Sciatic nerve (tissue), 2 donors: ENCODE results near the gene DNMT3A. TPM values are rescaled to one million over a fixed set of nuclear protein-coding genes. Genes with fewer than 3 reads are reported as not detected.

Experiments used
- ATAC-seq: fragments of 200-7000 bp; cut with Tn5 transposase; one replicate; pipeline ENCODE4 v1.9.1; 2020; ENCODE audit warnings: mild to moderate bottlenecking, moderate library complexity
- DNase-seq: peaks from one replicate; pipeline ENCODE4 v3.0.0-alpha.2; 2020; ENCODE audit warnings: low spot score
- intact Hi-C: fragments of 100-400 bp; cut with DNase I; formaldehyde crosslinking; loops from one replicate; pipeline ENCODE4 v1.14.2; 2022
- total RNA-seq: library from RNA; stranded (reverse); fragmentation: NEBNext Ultra II Directional; extraction: Animal tissue kit (Norgen Biotek cat#: 25700); gene quantifications from one replicate; pipeline ENCODE4 v1.2.1, GENCODE V29; 2021
- donor health status: DM: no; HTN: no; CAD: no.
- donor health status: DM: no; HTN: no; CAD: no.

Gene DNMT3A
- total RNA-seq, 1 donor from 2014 or later, result 35.0 TPM

DNA sequence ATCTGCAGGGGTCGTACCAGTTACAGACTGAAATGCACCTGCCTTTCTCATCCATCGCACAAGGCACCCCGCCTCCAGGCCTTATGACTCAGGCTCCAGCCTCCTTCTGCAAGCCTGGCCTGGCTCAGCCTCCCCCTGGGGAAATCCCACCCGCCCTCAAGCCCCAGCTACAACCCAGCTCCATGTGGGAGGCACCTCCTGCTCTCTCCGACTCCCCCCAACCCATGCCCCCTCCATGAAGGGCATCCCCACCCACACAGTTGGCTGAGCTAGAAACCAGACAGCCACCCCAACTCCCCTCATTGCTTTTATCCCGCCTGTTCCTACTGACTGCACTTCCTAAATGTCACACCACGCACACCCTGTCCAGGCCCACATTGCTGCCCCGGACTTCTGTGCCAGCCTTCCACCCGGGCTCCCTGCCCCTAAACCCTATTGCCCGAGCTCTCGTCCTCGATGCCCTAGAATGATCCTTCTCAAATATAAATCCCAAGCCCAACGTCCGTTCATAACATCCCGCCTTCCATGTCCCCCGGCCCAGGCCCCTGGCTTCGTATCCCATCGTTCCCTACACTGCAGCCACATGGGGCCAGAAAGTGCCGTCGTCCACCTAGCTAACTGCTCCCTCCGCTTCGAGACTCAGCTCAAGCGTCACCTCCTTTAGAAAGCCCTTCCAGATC, 9.9 kb downstream of the DNMT3A start:
- intact Hi-C loops, result no loop called here
- DNase-seq, result no peak
- ATAC-seq, result no peak

DNA sequence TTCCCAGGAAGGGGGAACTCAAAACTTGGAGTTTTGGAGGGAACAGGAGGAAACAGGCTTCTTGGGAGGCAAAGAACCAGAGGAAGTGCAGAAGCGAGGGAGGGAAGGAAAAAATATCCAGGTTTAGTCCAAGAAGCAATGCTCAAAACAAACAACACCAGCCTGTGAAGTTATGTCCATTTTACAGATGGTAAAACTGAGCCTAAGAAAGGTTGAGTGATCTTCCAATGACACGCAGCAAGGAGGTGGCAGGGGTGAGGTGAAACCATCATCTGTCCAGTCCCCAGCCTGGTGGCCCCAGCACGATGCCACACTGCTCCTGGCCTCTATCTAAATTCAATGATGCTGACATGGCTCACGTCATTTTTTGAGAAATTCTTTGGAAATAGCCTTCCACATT, 10.8 kb downstream of the DNMT3A start:
- DNase-seq (no peak), ATAC-seq (no peak)
- intact Hi-C loops, result no loop called here

DNA sequence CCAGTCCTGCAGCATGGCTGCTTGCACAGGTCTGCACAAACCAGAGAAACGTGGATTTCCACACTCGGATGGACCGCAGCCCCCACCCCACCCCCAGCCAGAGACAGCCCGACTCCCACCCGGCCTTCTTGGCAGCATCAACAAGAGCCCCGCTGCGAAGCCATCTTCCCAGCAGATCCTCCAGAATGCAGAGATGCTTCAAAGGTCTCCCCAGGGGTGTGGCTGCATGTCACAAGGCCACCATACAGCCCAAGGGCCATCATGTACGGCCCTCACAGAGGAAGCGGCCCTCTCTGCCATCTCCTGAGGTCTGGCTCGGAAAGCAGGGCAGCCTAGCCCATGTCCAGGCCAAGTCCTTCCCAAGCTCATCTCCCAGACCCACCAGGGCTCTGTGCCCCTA, 11.5 kb downstream of the DNMT3A start:
- intact Hi-C loops, result no loop called here
- DNase-seq (no peak), ATAC-seq (no peak)

DNA sequence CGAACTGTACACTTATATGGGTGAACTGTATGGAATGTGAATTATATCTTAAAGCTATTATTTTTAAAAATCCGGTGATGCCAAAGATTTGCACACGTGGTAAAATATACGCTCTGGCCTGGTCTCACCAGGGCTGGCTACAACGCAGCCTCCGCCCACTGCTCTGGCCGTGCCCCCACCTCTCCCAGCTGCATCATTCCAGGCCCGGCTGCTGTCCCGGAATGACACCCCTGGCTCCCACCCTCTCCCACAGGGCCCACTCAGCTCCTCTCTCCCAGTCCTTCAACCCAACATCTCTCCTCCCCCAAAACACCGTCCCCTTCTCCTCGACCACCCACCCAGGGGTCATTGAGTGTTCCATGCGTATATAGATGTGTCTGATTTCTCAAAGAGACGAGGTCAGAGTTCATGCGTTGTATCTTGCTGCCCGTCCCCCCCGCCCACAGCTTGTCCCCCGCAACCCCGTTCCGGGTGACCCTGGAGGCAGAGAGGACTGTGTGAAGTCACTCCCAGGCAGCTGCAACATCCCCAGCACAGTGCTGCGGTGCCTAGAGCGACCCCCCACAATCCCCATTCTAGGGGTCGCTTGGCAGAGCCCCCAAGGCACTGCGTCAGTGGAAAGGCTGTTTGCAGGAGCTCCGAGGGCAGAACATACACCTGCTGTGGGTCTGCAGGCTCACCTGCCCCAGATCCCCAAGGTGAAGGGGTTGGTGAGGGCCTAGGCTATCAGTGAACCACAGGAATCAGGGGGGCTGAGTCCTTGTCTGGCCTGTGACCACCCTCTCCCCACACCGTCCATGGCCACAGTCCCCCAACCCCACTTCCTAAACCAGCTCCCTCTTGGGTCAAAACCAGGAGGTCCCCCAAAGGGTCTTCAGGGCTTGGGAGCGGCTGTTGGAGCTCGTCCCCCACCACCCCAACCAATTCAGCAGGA, 13.3 kb downstream of the DNMT3A start:
- intact Hi-C loops, result no loop called here
- DNase-seq (no peak), ATAC-seq (no peak)

DNA sequence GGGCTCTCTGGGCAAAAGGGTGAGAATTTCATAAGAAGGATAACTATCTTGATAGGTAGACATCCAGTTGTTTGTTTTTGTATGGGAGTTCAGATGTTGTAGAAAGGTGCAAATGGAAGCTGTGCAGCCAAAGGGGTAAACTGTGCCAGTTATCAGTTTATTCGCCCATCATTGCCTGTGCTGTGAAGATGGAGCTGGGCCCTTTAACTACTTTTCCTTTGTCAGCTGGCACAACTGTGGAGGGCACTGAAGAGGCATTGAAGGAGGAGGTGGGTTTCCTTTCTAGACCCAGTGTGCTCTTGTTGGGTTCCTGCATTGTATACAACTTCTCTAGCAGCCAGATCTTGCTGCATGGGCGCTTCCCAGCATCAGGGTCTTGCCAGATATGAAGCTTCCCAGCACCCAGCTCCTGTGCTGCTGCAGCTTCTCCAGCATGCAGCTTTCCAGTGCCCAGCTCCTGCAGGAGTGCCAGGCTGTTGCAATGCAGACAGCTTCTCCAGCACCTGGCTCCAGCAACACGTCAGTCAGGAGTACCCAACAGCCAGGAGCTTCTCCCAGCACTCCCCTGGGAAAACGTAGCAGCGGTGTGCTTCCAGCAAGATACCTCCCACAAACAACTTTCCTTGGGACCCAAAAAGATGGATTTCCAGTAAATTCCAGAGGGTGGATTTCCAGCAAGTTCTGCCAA, 15.3 kb downstream of the DNMT3A start:
- no peak for ATAC-seq
- DNase-seq, result no peak
- intact Hi-C loops, result no loop called here

DNA sequence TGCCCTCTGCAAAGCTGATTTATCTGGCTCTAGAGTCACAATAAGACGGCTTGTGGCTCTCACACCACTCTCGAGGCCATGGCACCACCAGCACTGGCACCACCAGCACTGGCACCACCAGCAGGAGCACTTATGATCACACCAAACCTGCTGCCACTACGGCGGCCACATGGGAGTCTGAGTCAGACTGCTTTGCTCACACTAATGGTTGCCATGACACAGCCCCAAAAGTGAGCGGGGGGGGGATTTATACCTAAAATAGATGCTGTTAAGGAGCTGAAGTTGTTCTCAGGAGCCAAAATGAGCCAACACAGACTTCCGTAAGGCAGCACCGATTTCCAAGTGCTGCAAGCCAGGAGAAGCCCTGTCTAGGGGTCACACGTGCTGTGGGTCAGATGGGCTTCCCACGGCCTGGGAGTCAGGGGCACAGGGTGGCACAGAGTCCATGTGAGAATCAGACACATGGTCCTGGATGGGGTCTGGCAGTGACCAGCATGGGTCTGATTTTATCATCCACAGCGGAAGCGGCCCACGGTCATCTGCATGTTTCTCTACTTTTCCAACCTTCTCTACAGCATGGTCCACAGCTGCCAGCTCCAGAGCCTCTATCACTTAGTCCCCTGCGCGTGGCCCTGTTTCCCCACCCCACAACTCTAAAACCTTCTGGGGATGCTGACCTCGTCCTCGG, 16.7 kb downstream of the DNMT3A start:
- intact Hi-C loops, result no loop called here
- ATAC-seq (peak; percentile 59), DNase-seq (no peak)

DNA sequence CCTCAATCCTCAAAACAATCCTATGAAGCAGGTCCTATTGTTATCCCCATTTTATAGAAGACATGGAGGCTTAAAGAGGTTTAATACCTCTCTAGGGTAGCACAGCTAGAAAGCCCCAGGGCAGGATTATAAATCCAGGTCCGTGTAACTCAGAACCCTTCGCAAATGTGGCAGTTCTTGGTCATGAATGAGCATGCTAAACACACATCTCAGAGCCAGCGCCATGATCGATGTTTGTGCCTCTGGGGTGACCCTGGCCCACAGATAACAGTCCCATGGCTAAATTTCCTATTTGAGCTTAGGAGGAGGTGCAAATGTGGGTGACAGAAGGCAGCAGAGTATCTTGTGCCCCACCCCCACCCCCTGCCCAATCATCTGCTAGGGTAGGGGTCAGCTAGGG, 17.5 kb downstream of the DNMT3A start:
- no peak for DNase-seq
- intact Hi-C loops, result no loop called here
- no peak for ATAC-seq

DNA sequence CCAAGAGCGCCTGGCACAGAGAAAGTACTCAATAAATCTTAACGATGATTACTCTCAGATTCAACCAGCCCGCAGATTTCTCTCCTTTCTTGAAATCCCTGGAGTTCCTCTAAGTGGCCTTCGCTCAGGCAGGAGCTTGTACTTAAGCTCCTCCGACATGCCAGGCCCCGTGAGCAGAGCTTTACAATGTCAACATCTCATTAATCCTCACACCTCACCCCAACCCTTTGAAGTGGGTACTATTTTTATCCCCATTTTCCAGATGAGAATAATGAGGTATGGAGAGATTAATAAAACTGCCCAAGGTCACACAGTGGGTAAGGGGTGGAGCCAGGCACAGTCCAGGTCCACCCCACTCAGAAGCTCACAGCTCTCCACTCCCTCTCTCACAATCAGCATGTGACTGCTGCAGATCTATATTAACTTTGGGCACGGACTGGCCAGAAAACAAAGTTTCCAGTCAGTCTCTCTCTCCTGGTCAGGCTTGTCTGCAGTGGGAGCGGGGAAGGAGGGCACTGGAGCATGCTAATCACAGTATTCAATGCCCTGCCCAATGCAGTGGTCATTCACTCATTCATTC, 18.0 kb downstream of the DNMT3A start:
- intact Hi-C loops, result no loop called here
- DNase-seq, result no peak
- ATAC-seq, result peak; percentile 10

DNA sequence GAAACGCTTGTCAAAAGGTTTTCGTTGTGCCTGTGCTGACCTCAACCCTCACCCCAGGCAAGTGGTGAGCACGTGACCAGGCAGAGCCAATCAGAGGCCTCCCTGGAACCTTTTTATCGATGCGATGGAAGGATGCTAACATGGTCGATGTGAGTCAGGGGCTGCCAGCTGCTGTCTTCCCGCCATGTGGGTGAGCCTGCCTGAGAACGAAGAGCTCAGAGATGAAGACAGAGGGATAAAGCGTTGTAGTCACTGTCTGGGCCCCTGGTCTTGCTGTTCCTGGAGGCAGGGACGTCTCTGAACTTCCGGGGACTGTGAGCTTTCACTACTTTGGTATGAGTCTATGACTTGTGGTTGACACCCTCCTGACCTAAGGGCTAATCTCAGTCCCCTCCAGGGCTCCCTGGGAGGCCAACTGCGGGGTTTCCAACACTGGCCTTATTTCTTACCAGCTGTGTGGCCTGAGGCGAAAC, 18.6 kb downstream of the DNMT3A start:
- intact Hi-C loops, result no loop called here
- DNase-seq (no peak), ATAC-seq (peak; percentile 27)

DNA sequence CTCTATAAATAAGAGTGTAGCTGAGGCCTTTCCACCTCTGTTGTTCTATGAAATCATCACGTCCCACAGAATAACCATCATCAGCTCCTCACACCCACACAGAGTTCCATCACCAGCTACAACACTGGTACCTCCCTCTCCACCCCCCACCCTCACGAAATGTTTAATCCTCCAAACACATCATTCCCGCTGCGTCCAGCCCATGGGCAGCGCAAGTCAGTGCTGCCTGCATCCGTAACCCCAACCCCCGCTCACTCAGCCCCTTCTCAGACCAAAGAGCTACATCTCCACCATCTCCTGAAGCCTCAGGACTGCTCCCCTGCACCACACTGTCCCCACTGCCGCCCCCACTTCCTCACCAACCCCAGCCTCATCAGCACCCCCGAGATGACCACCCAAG, 19.4 kb downstream of the DNMT3A start:
- intact Hi-C loops, result no loop called here
- ATAC-seq (no peak), DNase-seq (no peak)

DNA sequence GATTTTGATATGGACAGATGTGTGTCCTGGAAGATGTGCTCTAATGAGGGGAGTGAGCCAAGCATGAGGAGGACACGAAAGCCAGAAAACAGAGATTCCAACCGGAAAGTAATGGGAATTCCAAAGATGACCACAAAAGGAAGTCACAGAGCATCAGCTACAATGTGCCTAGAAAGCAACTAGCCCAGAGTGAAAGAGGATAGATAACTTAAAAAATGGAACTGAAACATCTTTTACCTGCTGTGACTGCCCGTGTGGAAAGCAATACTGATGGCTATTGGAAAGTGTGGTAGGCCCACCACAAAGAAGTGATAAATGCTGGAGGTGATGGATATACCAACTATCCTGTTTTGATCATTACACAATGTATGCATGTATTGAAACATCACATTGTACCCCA, 21.6 kb downstream of the DNMT3A start:
- DNase-seq (no peak), ATAC-seq (no peak)
- intact Hi-C loops, result no loop called here

DNA sequence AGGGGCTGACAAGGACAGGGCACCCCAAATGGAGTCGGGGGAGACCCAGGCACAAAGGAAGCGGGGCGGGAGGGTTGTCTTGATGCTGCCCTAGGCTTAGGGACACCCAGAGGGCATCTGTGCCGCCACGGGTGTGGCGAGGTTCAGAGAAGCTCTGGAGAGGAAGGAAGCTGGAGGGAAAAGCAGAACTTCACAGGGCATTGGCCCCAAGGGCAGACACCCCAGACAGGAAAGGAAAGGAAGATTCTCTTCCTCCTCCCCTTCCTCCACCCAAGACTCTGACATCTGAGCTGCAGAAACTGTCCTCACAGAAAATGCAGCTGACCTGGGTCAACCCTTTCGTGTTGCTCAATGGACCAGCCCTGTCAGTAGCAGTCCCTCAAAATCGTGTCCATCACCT, 25.6 kb downstream of the DNMT3A start:
- ATAC-seq (peak; percentile 52), DNase-seq (no peak)
- intact Hi-C loops, result no loop called here

DNA sequence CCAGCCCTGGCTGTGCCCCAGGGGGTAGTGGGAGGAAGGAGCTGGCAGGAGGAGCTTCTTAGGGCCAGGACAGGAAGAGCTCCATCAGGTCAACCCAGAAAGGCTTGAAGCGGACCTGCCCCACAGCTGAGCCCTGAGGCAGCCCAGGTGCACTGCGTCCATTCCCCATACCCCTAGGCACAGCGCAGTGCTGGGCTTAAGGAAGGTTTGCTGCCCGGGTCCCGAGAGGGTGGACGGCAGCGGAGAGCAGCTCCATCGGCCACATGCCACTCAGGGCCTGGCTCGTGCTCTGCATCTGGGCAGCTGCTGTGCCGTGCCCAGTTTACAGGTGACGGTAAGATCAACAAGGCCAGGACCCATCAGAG, 26.4 kb downstream of the DNMT3A start:
- ATAC-seq (peak; percentile 23), DNase-seq (no peak)
- intact Hi-C loops, result no loop called here

DNA sequence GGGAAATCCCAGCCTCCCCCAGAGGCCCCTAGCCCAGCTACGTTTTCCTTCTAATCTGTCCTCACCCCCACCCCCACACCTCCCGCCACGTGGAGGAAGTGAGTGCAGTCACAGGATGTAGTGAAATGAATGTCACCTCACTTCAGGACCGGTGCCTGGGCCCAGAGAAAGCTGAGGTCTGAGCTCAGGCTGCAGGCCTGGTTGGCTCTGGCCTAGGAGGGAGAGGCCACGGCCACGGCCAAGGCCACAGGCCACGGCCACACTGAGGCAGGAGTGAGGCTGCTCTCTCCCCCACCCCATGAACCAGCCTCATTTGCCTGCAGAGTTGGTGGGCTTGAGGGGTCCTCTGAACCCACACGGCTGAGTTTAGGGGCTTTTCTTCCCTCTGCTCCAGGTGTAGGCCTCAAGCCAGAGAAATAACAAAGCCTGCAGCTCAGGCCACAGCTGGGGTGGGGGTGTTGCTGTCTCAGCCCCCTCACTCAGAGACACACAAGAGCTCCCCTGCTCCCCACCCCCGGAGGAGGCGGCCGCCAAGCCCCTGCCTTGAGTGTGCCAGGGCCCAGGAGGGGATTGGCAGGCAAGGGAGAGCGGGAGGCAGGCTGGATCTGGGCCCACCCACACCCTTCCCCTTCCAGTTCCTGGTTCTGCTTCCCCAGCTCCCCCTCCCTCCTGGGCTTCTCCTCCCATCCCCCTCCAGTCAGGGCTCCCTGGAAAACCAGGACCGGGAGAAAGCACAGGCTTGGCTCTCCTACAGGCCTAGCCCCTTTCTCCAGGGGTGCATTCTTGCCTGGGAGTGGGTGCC, 27.0 kb downstream of the DNMT3A start:
- intact Hi-C loops, result no loop called here
- peak; percentile 83 for ATAC-seq
- DNase-seq, result peak; percentile 79

DNA sequence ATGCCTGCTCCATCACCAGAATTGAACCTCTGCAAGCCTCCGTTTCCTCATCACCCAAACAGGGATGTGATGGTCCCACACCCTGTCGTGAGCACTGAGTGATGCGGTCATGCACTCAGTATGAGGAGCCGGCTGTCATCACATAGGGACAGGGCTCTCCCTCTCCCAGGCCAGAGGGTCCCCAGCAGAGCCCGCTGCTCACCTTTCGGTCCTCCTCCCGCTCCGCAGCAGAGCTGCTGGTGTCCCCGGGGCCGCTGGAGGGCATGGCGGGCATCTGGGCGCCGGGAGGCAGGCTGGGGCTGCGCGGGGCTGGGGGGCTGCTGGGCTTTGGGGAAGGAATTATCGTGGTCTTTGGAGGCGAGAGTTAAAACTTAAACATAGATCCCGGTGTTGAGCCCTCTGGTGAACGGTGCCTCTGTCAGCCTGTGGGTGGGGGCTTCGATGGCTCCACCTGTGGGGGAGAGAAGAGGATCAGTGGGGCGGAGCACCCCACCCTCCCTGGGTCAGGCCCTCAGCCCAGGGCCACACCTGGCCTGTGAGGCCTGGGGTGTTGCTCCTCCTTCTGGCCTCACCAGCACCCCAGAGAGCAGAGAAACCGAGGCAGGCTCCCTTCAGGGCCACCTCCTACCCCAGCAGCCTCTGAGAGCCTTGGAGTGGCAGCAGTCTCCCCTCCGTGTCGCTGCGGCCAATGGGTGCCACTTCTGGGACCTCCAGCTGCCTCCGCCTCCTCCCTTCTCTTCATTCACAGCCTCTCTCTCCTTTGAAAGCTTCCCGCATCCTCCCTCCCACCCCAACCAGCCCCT, 27.8 kb downstream of the DNMT3A start:
- no peak for DNase-seq
- no peak for ATAC-seq
- intact Hi-C loops, result no loop called here

DNA sequence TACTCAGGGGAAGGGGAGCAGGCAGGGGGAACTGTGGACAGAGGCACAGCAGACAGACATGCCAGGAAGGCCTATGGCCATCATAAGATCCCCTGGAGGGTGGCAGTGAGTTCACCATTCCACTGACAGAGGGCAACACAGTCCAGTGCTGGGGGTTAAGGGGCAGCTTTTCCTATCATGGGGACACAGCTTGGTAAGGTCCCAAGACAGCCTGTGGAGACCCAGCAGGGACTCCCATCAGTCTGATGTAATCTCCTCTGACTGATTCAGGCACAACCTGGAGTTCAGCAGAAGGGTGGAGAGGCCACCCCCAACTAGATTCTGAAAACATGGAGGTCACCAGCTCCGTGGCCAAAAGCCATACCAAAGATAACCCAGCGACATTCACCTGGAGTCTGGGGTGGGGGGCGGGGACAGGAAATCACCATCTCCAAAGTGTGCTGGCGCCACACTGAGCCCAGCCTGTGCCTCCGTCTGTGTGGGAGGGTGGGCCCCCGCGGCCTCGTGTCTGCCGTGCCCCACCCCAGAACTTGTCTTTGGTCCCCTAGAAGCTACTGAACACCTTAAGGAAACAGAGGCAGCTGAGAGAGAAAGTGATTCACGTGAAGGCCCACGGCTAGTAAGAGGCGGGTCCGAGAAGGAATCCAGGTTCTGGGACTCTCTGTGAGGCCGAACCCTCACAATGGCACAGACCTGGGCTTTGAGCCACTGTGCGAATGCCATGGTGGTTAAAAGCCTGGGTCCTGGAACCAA, 28.6 kb downstream of the DNMT3A start:
- intact Hi-C loops, result no loop called here
- ATAC-seq, result no peak
- DNase-seq, result no peak
